Suprapubic skin (tissue), 4 donors: Measurements from ENCODE around the gene GAS6.

Experiments
- EP300 ChIP-seq: sonication (generic); formaldehyde crosslinking; IDR thresholded peaks from one replicate; pipeline ENCODE4 v1.6.1; 2017; ENCODE audit warnings: antibody characterized with exemption
- POLR2A ChIP-seq, 2 donors: fragments of 450-650 bp; IDR thresholded peaks; one replicate each; pipeline ENCODE4 v1.6.1; 2017; ENCODE audit warnings: antibody characterized with exemption in 2 of 2, mild to moderate bottlenecking in 2 of 2, moderate library complexity in 2 of 2
- POLR2AphosphoS5 ChIP-seq, 3 donors: sonication (generic); formaldehyde crosslinking; IDR thresholded peaks; one replicate each; pipeline ENCODE4 v1.6.1; 2017; ENCODE audit warnings: antibody characterized with exemption in 3 of 3
- TF ChIP-seq, protein P1 (sequence below), 2 donors: fragments of 200-600 bp in 1 of 2; fragments of 450-650 bp in 1 of 2; sonication (generic) in 1 of 2; IDR thresholded peaks; one replicate each; pipeline ENCODE4 v1.5.1; 2016 to 2019; ENCODE audit warnings: antibody characterized with exemption in 2 of 2, mild to moderate bottlenecking in 1 of 2, moderate library complexity in 1 of 2

DNA sequence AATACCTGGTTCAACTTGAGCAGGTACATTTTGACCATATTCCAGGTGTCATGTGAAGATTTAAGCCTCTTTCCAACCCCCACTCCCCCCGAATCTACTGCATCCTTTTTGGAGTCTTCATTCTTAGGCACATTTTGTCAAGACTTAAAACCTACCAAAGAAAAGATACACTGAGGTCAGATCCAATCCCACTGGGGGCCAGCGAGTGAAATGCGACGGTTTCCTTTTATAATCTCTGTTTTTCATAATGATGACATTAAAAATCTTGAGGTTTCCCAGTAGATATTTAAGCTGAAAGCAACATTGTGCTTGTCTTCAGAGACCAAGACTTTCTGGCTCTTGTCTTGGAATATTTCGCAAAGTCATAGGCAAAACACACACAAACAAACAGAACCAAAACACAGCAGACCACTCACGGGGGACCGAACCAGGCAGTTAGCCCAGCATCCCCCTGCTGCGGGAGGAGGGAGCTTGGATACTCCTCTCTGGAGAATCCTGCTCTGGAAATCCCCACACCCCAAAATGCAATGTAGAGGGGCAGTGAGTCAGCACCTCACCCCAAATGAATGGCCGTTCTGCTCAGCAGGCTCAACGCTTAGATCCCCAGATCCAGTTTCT lies 506 bp upstream of the GAS6 start:
- TF ChIP-seq, protein P1, sequence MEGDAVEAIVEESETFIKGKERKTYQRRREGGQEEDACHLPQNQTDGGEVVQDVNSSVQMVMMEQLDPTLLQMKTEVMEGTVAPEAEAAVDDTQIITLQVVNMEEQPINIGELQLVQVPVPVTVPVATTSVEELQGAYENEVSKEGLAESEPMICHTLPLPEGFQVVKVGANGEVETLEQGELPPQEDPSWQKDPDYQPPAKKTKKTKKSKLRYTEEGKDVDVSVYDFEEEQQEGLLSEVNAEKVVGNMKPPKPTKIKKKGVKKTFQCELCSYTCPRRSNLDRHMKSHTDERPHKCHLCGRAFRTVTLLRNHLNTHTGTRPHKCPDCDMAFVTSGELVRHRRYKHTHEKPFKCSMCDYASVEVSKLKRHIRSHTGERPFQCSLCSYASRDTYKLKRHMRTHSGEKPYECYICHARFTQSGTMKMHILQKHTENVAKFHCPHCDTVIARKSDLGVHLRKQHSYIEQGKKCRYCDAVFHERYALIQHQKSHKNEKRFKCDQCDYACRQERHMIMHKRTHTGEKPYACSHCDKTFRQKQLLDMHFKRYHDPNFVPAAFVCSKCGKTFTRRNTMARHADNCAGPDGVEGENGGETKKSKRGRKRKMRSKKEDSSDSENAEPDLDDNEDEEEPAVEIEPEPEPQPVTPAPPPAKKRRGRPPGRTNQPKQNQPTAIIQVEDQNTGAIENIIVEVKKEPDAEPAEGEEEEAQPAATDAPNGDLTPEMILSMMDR (IDR thresholded peaks at IDR 0.05): no peak
- no peak for TF ChIP-seq POLR2A (IDR thresholded peaks at IDR 0.05)
- no peak for TF ChIP-seq EP300
- TF ChIP-seq POLR2AphosphoS5 (IDR thresholded peaks at IDR 0.05): no peak
